Keratinocyte (primary cell): Measurements from ENCODE around the gene FAM236D.
"Not testable (repeated sequence)": the region's sequence is repeated elsewhere in the genome, so short reads cannot be mapped to it uniquely, and the experiment has no call there.

Source experiments
- EZH2 ChIP-seq: IDR thresholded peaks from one replicate; pipeline ENCODE4 v1.6.1; 2012; ENCODE audit warnings: inconsistent platforms, mild to moderate bottlenecking, low read length, moderate library complexity
- TF ChIP-seq, protein P1 (sequence below), 3 experiments: IDR thresholded peaks in 1 of 3; conservative IDR thresholded peaks in 1 of 3; optimal IDR thresholded peaks in 1 of 3; 2 replicates in 2 of 3; 3 replicates in 1 of 3; pipeline versions ENCODE3 to v1.5.1; 2011; ENCODE audit warnings: low read length in 3 of 3, mild to moderate bottlenecking in 3 of 3, moderate library complexity in 2 of 3, control low read depth in 1 of 3, inconsistent platforms in 1 of 3; ENCODE audit not compliant: insufficient read depth in 2 of 3; ENCODE audit errors: extremely low read depth in 1 of 3

DNA sequence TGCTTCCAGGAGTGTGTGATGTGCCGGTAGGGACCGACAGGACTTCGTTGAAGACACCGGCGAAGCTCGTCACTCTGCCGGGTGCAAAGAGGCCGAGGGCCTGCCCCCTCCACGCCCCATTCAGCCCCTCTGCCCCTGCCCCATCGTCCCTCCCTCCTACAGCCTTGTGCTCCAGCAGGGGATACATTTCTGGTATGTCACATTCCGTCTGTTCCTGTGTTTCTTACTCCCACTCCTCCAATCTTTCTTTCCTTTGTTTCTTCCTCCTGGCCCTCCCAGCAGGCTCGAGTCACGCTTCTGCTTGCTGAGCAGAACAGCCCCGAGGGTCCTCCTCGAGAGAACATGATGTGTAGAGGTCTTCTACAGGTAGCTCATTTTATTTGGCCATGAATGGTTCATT, 25.4 kb downstream of the FAM236D start, which contains the start of gene FAM236B:
- TF ChIP-seq, protein P1, sequence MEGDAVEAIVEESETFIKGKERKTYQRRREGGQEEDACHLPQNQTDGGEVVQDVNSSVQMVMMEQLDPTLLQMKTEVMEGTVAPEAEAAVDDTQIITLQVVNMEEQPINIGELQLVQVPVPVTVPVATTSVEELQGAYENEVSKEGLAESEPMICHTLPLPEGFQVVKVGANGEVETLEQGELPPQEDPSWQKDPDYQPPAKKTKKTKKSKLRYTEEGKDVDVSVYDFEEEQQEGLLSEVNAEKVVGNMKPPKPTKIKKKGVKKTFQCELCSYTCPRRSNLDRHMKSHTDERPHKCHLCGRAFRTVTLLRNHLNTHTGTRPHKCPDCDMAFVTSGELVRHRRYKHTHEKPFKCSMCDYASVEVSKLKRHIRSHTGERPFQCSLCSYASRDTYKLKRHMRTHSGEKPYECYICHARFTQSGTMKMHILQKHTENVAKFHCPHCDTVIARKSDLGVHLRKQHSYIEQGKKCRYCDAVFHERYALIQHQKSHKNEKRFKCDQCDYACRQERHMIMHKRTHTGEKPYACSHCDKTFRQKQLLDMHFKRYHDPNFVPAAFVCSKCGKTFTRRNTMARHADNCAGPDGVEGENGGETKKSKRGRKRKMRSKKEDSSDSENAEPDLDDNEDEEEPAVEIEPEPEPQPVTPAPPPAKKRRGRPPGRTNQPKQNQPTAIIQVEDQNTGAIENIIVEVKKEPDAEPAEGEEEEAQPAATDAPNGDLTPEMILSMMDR (optimal IDR thresholded peaks at IDR 0.05 in 1 of 3, IDR thresholded peaks at IDR 0.05 in 1 of 3, conservative IDR thresholded peaks at IDR 0.05 in 1 of 3; ENCODE audit: extremely low read depth in 1 of 3, insufficient read depth in 2 of 3, low read length in 3 of 3) = not testable (repeated sequence)
- TF ChIP-seq EZH2 = not testable (repeated sequence)
